ENCODE results near the gene DCANP1. TPM values are rescaled to one million over a fixed set of nuclear protein-coding genes. Genes with fewer than 3 reads are reported as not detected.

DCANP1 gene
- total and polyA plus RNA-seq, 9 of the 15 experiments (the other 6 are each of a cell fraction or from before 2014, with no cell fraction given) = not detected

GRCh38 chr5:135457424-135458071 lies 10.4 kb upstream of the DCANP1 start:
- H3K9ac ChIP-seq (ENCODE audit: insufficient read depth in 1 of 2, low read depth in 2 of 2, low read length in 2 of 2) = peak overlapping the region in 1 of 2 experiments; percentile 70; a peak in 1 of 4 replicates
- no peaks in the 10 kb centered on the region for H3K9me1 ChIP-seq (ENCODE audit: control insufficient read depth, insufficient read depth, low read length)
- DNase-seq (ENCODE audit: extremely low read depth in 1 of 4, low spot score in 3 of 4) = peak; percentile 82 to 93 (median 86)
- ChIA-PET POLR2A (interaction anchor here (0.6 to 1.5 kb wide), 4 partner anchors 9 to 424 kb away, joined by 3 to 5 read pairs (median 3); no protein-coding TSS in a partner anchor), CTCF (ENCODE audit: low intra/inter-chr PET ratio) (interaction anchor here (0.8 to 2.0 kb wide), 3 partner anchors 94 to 125 kb away, joined by 3 to 9 read pairs (median 3); no protein-coding TSS in a partner anchor)
- BruUV-seq (replicated peaks) = no TSS peak
- in situ Hi-C loops (cut with MboI) = no loop called here
- H3K4me1 ChIP-seq (replicated peaks in 1 of 2; ENCODE audit: control insufficient read depth in 2 of 2, insufficient read depth in 2 of 2, low read length in 2 of 2) = peaks cover 26 to 47% of the 10 kb centered on the region in 2 experiments
- no peaks in the 10 kb centered on the region for H3K9me3 ChIP-seq (replicated peaks; ENCODE audit: control insufficient read depth, insufficient read depth, low read depth, low read length)
- H3K4me3 ChIP-seq = no peak overlapping the region
- peak; percentile 97 for FAIRE-seq
- 25% methylated on average over 9 of the region's 9 CpGs for WGBS (ENCODE audit: insufficient coverage, low coverage, missing lambda C conversion rate)
- intact Hi-C loops (cut with micrococcal nuclease) = loop anchor here (1.0 kb wide), 1 partner anchor 20 kb away; no protein-coding TSS in a partner anchor
- peak overlapping the region; percentile 79 for H3K4me2 ChIP-seq (ENCODE audit: insufficient read depth, low read length)
- peak overlapping the region; percentile 85 for H2AFZ ChIP-seq (ENCODE audit: low read depth, low read length)
- H3K27ac ChIP-seq (ENCODE audit: extremely low read depth, low read depth, low read length) = peak overlapping the region; percentile 51; the same call in 2 of the 3 replicates
- H3K36me3 ChIP-seq (ENCODE audit: control insufficient read depth, insufficient read depth, low read length) = no peaks in the 10 kb centered on the region
- ATAC-seq = peak; percentile 90
- H3K27me3 ChIP-seq (ENCODE audit: control insufficient read depth in 2 of 2, insufficient read depth in 2 of 2, low read length in 2 of 2) = no peaks in the 10 kb centered on the region; a peak in 1 of 5 replicates
- no peaks in the 10 kb centered on the region for H4K20me1 ChIP-seq (replicated peaks; ENCODE audit: control insufficient read depth, insufficient read depth, low read length)
- H3K79me2 ChIP-seq (ENCODE audit: control insufficient read depth, insufficient read depth, low read length) = peaks cover 4% of the 10 kb centered on the region; the same call in 1 of the 3 replicates
- TF ChIP-seq FOXJ2 (tag; IDR thresholded peaks at IDR 0.05) (no peak), E2F4 (CRISPR knock-in tag; IDR thresholded peaks at IDR 0.05; ENCODE audit: low read depth) (no peak), ARID1B (IDR thresholded peaks at IDR 0.05) (0 out of 2 replicates have a peak, but pooled peaks have one; percentile 16), E2F5 (CRISPR knock-in tag; IDR thresholded peaks at IDR 0.05) (no peak), ZNF133 (CRISPR knock-in tag; IDR thresholded peaks at IDR 0.05) (no peak), ZNF551 (CRISPR knock-in tag; IDR thresholded peaks at IDR 0.05) (no peak), THRAP3 (IDR thresholded peaks at IDR 0.05; ENCODE audit: borderline replicate concordance) (no peak), ZNF79 (CRISPR knock-in tag; IDR thresholded peaks at IDR 0.05; ENCODE audit: low read depth) (no peak), SFPQ (IDR thresholded peaks at IDR 0.05; ENCODE audit: low read depth, low read length) (no peak), ZNF445 (CRISPR knock-in tag; IDR thresholded peaks at IDR 0.05; ENCODE audit: low read depth) (no peak), FOXO4 (CRISPR knock-in tag; IDR thresholded peaks at IDR 0.05) (no peak), EP300 (IDR thresholded peaks at IDR 0.05; ENCODE audit: low read length) (no peak), ZNF766 (CRISPR knock-in tag; conservative IDR thresholded peaks at IDR 0.05) (no peak), NEUROD1 (IDR thresholded peaks at IDR 0.05; ENCODE audit: borderline replicate concordance, low read depth, low read length, partially characterized antibody) (no peak), NELFE (IDR thresholded peaks at IDR 0.05; ENCODE audit: insufficient read depth, insufficient read length) (no peak), EWSR1 (IDR thresholded peaks at IDR 0.05; ENCODE audit: borderline replicate concordance, low read depth, partially characterized antibody) (no peak)
